Measurements from ENCODE around the gene THAP6.

The THAP6 gene

GRCh38 chr4:75514131-75514948, at the start of gene THAP6, which contains the start of gene RCHY1:
TSS of gene THAP6 (plus strand) at chr4:75514473. CDS start at chr4:75515453, 980 bp downstream.
TSS of gene RCHY1 (minus strand) at chr4:75514403. CDS start at chr4:75514286, 117 bp downstream.
- H3K4me3 ChIP-seq (ENCODE audit: control insufficient read depth, low read depth, low read length): peak within 1 kb of the TSS; percentile 95
- TF ChIP-seq CTCF (conservative IDR thresholded peaks at IDR 0.05; ENCODE audit: control insufficient read depth, insufficient read depth, low read depth, low read length): no peak
- DNase-seq (ENCODE audit: low read depth): peak; percentile 93

GRCh38 chr4:75469896-75470295, 44.4 kb upstream of the THAP6 start:
- no peak for DNase-seq (ENCODE audit: low read depth)
- no peak for TF ChIP-seq CTCF (conservative IDR thresholded peaks at IDR 0.05; ENCODE audit: control insufficient read depth, insufficient read depth, low read depth, low read length)
- H3K4me3 ChIP-seq (ENCODE audit: control insufficient read depth, low read depth, low read length): no peak overlapping the region

- DNase-seq (ENCODE audit: low read depth): no peak
- TF ChIP-seq CTCF (conservative IDR thresholded peaks at IDR 0.05; ENCODE audit: control insufficient read depth, insufficient read depth, low read depth, low read length): no peak
Observed at GRCh38 chr4:75470738-75471137, 43.5 kb upstream of the THAP6 start.

GRCh38 chr4:75477201-75477600, 37.1 kb upstream of the THAP6 start:
- peak; percentile 14 for DNase-seq (ENCODE audit: low read depth)
- H3K4me3 ChIP-seq (ENCODE audit: control insufficient read depth, low read depth, low read length): no peak overlapping the region
- TF ChIP-seq CTCF (conservative IDR thresholded peaks at IDR 0.05; ENCODE audit: control insufficient read depth, insufficient read depth, low read depth, low read length): no peak

More at GRCh38 chr4:75470738-75471137, 43.5 kb upstream of the THAP6 start:
- no peak overlapping the region for H3K4me3 ChIP-seq (ENCODE audit: control insufficient read depth, low read depth, low read length)

- no peak for DNase-seq (ENCODE audit: low read depth)
- TF ChIP-seq CTCF (conservative IDR thresholded peaks at IDR 0.05; ENCODE audit: control insufficient read depth, insufficient read depth, low read depth, low read length): no peak
- H3K4me3 ChIP-seq (ENCODE audit: control insufficient read depth, low read depth, low read length): no peak overlapping the region
Observed at GRCh38 chr4:75484190-75484589, 30.1 kb upstream of the THAP6 start.

GRCh38 chr4:75490155-75490554, 24.1 kb upstream of the THAP6 start:
- H3K4me3 ChIP-seq (ENCODE audit: control insufficient read depth, low read depth, low read length): no peak overlapping the region
- DNase-seq (ENCODE audit: low read depth): peak; percentile 56
- TF ChIP-seq CTCF (conservative IDR thresholded peaks at IDR 0.05; ENCODE audit: control insufficient read depth, insufficient read depth, low read depth, low read length): peak; percentile 31

Measured in fibroblast of mammary gland (primary cell).